Nasal cavity respiratory epithelium epithelial cell of viscerocranial mucosa (primary cell): Measurements from ENCODE around the gene PHF1. TPM values are rescaled to one million over a fixed set of nuclear protein-coding genes. Genes with fewer than 3 reads are reported as not detected.

Experiments used
- total RNA-seq: library from RNA; depleted of rRNA; stranded (reverse); fragments of >200 nt; gene quantifications from 2 replicates; pipeline ENCODE4 v1.2.3, GENCODE V29; 2014

The PHF1 gene
- 10.3 and 13.0 TPM in 2 replicates for total RNA-seq

DNA sequence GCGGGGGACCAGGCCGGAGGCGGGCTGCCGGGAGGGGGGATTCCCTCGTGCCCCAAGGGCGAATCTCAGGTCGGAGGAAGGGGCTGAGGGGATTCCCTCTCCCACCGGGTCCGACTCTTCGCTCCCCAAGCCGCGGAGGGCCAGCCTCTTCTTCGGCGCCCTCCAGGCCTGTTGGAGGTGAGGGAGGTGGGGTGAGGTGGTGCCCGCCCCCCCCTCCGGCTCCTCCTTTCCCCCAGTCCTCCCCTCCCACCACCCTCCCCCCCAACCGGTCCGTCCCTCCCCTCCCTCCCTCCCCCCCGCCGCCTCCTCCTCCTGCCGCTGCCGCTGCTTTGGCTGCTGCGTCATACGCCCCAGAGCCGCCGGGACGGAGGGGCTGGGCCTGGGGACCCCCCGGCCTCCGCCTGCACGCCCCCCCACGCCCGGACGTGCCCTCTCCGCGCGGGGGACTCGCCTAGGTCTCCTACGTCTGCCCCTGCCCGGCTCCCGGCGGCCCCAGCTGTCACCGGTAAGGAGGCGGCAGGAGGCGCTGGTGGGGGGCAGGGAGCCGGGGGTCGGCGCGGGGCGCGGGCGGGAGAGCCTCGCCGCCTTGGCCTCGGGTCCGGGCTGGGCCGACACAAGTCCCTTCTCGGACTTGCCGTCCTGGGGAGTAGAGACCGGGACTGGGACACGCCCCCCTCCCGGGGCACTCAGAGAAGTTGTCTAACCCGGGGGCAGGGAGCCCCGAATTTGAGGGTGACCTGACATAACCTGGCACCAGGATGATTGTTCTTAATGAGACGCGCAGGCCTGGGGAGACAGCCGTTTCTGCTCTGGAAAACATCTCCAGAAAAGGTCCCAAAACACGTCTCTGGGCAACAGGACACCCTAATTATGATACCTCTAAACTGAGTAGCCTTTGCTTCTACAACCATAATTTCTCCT, at the start of gene PHF1:
TSS of gene PHF1 (plus strand) at position 304 of the 921 bp plus-strand sequence. CDS start 1,250 bp downstream, outside the sequence.

GRCh38 chr6:33391278-33391921, 19.4 kb upstream of the PHF1 start, which contains the start of gene KIFC1:
Gene KIFC1 (plus strand): TSS chr6:33391823. CDS start chr6:33391986, 163 bp downstream.

DNA sequence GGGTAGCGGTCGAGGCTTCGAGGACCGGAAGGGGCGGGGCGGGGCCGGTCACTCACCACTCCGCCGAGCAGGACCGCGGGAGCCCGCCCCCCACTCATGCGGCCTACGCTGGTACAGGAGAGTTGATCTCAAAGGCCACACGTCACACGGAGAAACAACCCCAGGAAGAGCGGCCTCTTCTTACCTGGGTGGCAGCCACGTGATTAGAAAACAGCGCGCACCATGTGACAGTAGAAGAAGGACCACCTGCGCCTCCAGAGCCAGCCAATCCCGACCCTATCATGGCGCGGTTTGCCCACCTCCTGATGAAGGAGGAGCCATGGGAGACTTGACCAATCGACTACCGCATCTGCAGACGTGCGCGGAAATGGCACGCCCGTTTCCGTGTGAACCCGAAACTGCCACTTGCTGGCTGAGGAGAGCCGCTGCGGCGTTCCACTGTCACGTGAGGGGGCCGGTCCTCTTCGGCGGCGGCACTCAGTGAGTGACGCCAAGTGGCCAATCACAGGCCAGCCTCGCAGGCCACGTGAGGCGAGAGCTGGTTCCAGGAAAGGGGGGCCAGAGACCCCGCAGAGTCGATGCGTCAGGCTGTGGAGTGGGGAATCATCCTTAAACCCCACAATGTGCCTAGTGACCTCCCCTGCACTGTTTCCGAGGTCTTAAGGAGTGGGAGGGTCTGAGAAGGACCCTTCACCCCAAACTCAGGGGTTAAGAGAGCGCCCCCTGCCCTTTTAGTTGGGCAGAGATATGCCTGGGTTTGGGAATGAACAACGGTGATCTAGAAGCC, 7.3 kb downstream of the PHF1 start, which contains the start of gene CUTA:
TSS of gene CUTA (minus strand) at position 205 of the 787 bp plus-strand sequence. CDS start at position 98, 107 bp downstream.

DNA sequence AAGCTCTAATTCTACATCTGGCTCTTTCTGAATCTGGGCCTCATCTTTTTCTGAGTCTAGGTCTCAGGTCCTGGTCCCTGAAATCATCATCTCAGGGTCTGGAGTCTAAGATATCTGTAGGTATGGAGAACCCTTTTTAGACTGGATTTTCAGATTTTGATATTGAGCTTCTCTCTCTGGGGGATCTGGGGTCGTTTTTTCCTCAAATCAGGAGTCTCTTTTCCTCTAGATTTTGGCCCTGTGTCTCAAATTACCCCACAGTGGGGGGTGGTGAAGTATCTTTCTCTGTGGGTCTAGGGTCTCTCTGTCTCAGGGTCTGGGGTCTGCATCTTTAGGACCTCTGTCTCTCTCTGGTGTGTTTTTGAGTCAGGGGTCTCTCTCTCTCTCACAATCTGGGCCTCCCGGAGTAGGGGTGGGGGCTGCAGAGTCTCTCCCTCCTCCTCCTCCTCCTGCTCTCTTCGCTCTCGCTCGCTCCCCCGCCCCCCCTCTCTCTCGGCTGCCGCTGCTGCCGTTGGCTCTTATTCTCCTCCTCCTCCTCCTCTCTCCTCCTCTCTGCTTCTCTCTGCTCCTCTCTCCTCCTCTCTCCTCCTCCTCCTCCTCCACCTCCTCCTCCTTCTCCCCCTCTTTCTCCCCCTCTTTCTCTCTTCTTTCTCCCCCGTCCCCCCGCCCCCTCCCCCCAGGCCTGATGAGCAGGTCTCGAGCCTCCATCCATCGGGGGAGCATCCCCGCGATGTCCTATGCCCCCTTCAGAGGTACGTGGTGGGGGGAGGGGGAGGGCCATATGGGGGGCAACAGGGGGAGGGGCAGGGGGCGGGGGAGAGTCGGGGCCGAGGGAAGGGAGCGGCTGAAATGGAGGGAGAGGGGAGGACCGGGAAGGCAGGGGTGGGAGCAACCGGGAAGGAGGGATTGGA, 9.0 kb downstream of the PHF1 start, which contains the start of gene SYNGAP1:
TSS of gene SYNGAP1 (plus strand) at position 486 of the 911 bp plus-strand sequence. CDS start at position 686, 200 bp downstream.

GRCh38 chr6:33454009-33454946, 43.5 kb downstream of the PHF1 start, which contains the start of gene ZBTB9:
Gene ZBTB9 (plus strand): TSS chr6:33454576. CDS start chr6:33455101, 525 bp downstream.

Other genes with a start within 250 kb of the PHF1 start
- under 0.01 and 0.36 TPM in 2 replicates for gene COL11A2, start 218.5 kb upstream of the PHF1 start, total RNA-seq
- gene RXRB, start 210.3 kb upstream of the PHF1 start, total RNA-seq = 16.1 and 21.8 TPM in 2 replicates
- gene SLC39A7, start 210.1 kb upstream of the PHF1 start, total RNA-seq = 66.9 and 118 TPM in 2 replicates
- 12.5 and 40.3 TPM in 2 replicates for gene HSD17B8, start 206.4 kb upstream of the PHF1 start, total RNA-seq
- gene RING1, start 202.5 kb upstream of the PHF1 start, total RNA-seq = 34.2 and 48.2 TPM in 2 replicates
- gene VPS52, start 139.1 kb upstream of the PHF1 start, total RNA-seq = 27.0 and 28.8 TPM in 2 replicates
- gene RPS18, start 138.9 kb upstream of the PHF1 start, total RNA-seq = 3,073 and 7,254 TPM in 2 replicates
- 2.7 and 4.1 TPM in 2 replicates for gene B3GALT4, start 133.9 kb upstream of the PHF1 start, total RNA-seq
- gene WDR46, start 121.8 kb upstream of the PHF1 start, total RNA-seq = 55.0 and 84.4 TPM in 2 replicates
- 37.5 and 69.7 TPM in 2 replicates for gene PFDN6, start 121.4 kb upstream of the PHF1 start, total RNA-seq
- 22.9 and 40.4 TPM in 2 replicates for gene RGL2, start 112.1 kb upstream of the PHF1 start, total RNA-seq
- gene TAPBP, start 96.9 kb upstream of the PHF1 start, total RNA-seq = 22.2 and 108 TPM in 2 replicates
- 19.9 and 24.3 TPM in 2 replicates for gene ZBTB22, start 93.3 kb upstream of the PHF1 start, total RNA-seq
- gene DAXX, start 88.1 kb upstream of the PHF1 start, total RNA-seq = 35.9 and 77.9 TPM in 2 replicates
- gene KIFC1, start 19.2 kb upstream of the PHF1 start, total RNA-seq = 0.21 and 0.68 TPM in 2 replicates
- 27.3 and 62.1 TPM in 2 replicates for gene CUTA, start 7.1 kb downstream of the PHF1 start, total RNA-seq
- 0.68 and 3.9 TPM in 2 replicates for gene SYNGAP1, start 9.1 kb downstream of the PHF1 start, total RNA-seq
- gene ZBTB9, start 43.6 kb downstream of the PHF1 start, total RNA-seq = 10.6 and 13.0 TPM in 2 replicates
- gene BAK1, start 169.3 kb downstream of the PHF1 start, total RNA-seq = 33.5 and 51.7 TPM in 2 replicates
- gene ITPR3, start 210.3 kb downstream of the PHF1 start, total RNA-seq = 118 and 271 TPM in 2 replicates